ENCODE results near the gene CCT7. TPM values are rescaled to one million over a fixed set of nuclear protein-coding genes. Genes with fewer than 3 reads are reported as not detected.

Gene CCT7
- total and polyA plus RNA-seq, 2 of the 8 experiments (the other 6 are each of a cell fraction or from before 2014, with no cell fraction given), result 440 to 474 TPM

- H3K23me2 ChIP-seq (ENCODE audit: low read depth, low read length), result peaks cover 3% of the 10 kb centered on the region; the same call in 1 of the 2 replicates
- H3K4me2 ChIP-seq (ENCODE audit: insufficient read depth in 1 of 2, low read depth in 2 of 2, low read length in 2 of 2), result no peak overlapping the region
- H3K4me3 ChIP-seq (ENCODE audit: extremely low read depth in 1 of 4, insufficient read depth in 2 of 4, low read depth in 3 of 4, low read length in 4 of 4), result no peak overlapping the region
- H3K56ac ChIP-seq (replicated peaks; ENCODE audit: insufficient read length, low read depth, low read length), result no peak overlapping the region
- ChIA-PET CTCF (ENCODE audit: partially characterized antibody) (interaction anchor here (0.9 to 8.4 kb wide), 9 partner anchors 8 to 318 kb away, joined by 3 to 92 read pairs (median 4); no protein-coding TSS in a partner anchor), POLR2A (ENCODE audit: partially characterized antibody) (interaction anchor here (2.4 to 6.2 kb wide), 3 partner anchors 8 to 33 kb away, joined by 8 to 39 read pairs (median 17); partner anchors contain the start of genes CCT7, NOTO and PRADC1)
- H3K36me3 ChIP-seq (ENCODE audit: control insufficient read depth in 2 of 4, insufficient read depth in 4 of 4, low read length in 3 of 4), result no peaks in the 10 kb centered on the region
- DNase-seq (ENCODE audit: low read depth in 1 of 2, low spot score in 2 of 2), result no peak
- H2BK12ac ChIP-seq (ENCODE audit: low read depth, low read length), result no peak overlapping the region
- H4K20me1 ChIP-seq (replicated peaks in 1 of 2; ENCODE audit: control insufficient read depth in 1 of 2, insufficient read depth in 2 of 2, low read length in 2 of 2), result no peaks in the 10 kb centered on the region
- H4K8ac ChIP-seq (ENCODE audit: extremely low read depth, insufficient read depth, low read length), result no peak overlapping the region; the same call in 1 of the 2 replicates
- peaks cover 0 to 3% (median 2%) of the 10 kb centered on the region in 4 experiments; a peak in 3 of 7 replicates for H3K4me1 ChIP-seq (replicated peaks in 1 of 4; ENCODE audit: control insufficient read depth in 3 of 4, insufficient read depth in 4 of 4, low read length in 3 of 4)
- H2BK120ac ChIP-seq (replicated peaks; ENCODE audit: low read depth, low read length), result no peak overlapping the region
- no peak overlapping the region for H3K14ac ChIP-seq (ENCODE audit: insufficient read length)
- no peak overlapping the region for H2BK20ac ChIP-seq (ENCODE audit: low read length)
- H3K4ac ChIP-seq (replicated peaks; ENCODE audit: insufficient read length, low read depth, low read length), result no peak overlapping the region
- WGBS, 2 experiments (ENCODE audit: extremely low coverage in 1 of 2, insufficient coverage in 1 of 2, insufficient read length in 1 of 2, insufficient replicate concordance in 2 of 2, low coverage in 1 of 2, low lambda C conversion rate in 2 of 2, missing lambda C conversion rate in 1 of 2), result 87% methylated on average over 6 of the region's 6 CpGs; no CpG with 5 or more reads in 1 of the 2 experiments
- H3K79me2 ChIP-seq (ENCODE audit: control insufficient read depth in 1 of 2, insufficient read depth in 2 of 2, low read length in 2 of 2), result peaks cover 5 to 12% of the 10 kb centered on the region in 2 experiments
- FAIRE-seq, result no peak
- H4K5ac ChIP-seq (ENCODE audit: insufficient read length, low read depth, low read length), result no peak overlapping the region
- no peak overlapping the region for H3K18ac ChIP-seq (ENCODE audit: extremely low read depth, low read length)
- no peak overlapping the region for H3K27ac ChIP-seq (ENCODE audit: low read depth, low read length)
- H3K23ac ChIP-seq (ENCODE audit: insufficient read length), result no peak overlapping the region
- H2BK15ac ChIP-seq (ENCODE audit: low read length), result no peak overlapping the region
- peaks cover 0 to 4% (median 2%) of the 10 kb centered on the region in 4 experiments; a peak in 1 of 7 replicates for H3K27me3 ChIP-seq (replicated peaks in 1 of 4; ENCODE audit: control insufficient read depth in 3 of 4, extremely low read depth in 1 of 4, insufficient read depth in 3 of 4, low read length in 3 of 4)
- peaks cover 3% of the 10 kb centered on the region; the same call in 1 of the 2 replicates for H3K79me1 ChIP-seq (ENCODE audit: low read depth, low read length)
- no peak overlapping the region for H2BK5ac ChIP-seq (ENCODE audit: low read depth, low read length)
- TF ChIP-seq NANOG (IDR thresholded peaks at IDR 0.05; ENCODE audit: insufficient read depth, low read depth, low read length, poor library complexity, severe bottlenecking) (no peak), JUND (IDR thresholded peaks at IDR 0.05; ENCODE audit: low read length) (no peak), JUN (IDR thresholded peaks at IDR 0.05; ENCODE audit: low read depth, low read length) (no peak), GTF2F1 (IDR thresholded peaks at IDR 0.05; ENCODE audit: borderline replicate concordance, low read depth, low read length) (no peak), POLR2AphosphoS5 (IDR thresholded peaks at IDR 0.05; ENCODE audit: low read depth, low read length) (no peak), GABPA (IDR thresholded peaks at IDR 0.05; ENCODE audit: borderline replicate concordance, insufficient read depth, low read length) (no peak), TAF1 (IDR thresholded peaks at IDR 0.05; ENCODE audit: low read depth, low read length) (no peak), SP1 (IDR thresholded peaks at IDR 0.05; ENCODE audit: low read depth, low read length) (no peak), E2F6 (IDR thresholded peaks at IDR 0.05) (no peak), EZH2 (IDR thresholded peaks at IDR 0.05; ENCODE audit: low read depth, low read length, severe bottlenecking) (no peak), FOSL1 (IDR thresholded peaks at IDR 0.05; ENCODE audit: insufficient read depth, low read depth, low read length) (no peak), TCF12 (IDR thresholded peaks at IDR 0.05; ENCODE audit: low read depth, low read length) (no peak), EP300 (IDR thresholded peaks at IDR 0.05; ENCODE audit: borderline replicate concordance in 1 of 2, low read depth in 2 of 2, low read length in 2 of 2) (no peak)
- H4K91ac ChIP-seq (replicated peaks; ENCODE audit: insufficient read length, low read length), result no peak overlapping the region
- H3K9ac ChIP-seq (replicated peaks in 1 of 4; ENCODE audit: extremely low read depth in 1 of 4, low read depth in 3 of 4, low read length in 3 of 4), result no peak overlapping the region
- no peak overlapping the region for H2AK5ac ChIP-seq (ENCODE audit: low read depth, low read length)
- no peak overlapping the region for H2AFZ ChIP-seq (ENCODE audit: low read length)
- H3K9me3 ChIP-seq (ENCODE audit: insufficient read depth in 2 of 2, low read depth in 1 of 2, low read length in 1 of 2), result no peaks in the 10 kb centered on the region
Observed at GRCh38 chr2:73210696-73211095, 23.4 kb upstream of the CCT7 start.

Measured in H1 (cell line).